Naive thymus-derived CD8-positive, alpha-beta T cell (primary cell): ENCODE measurements around the gene BTN2A1. TPM values are rescaled to one million over a fixed set of nuclear protein-coding genes. Genes with fewer than 3 reads are reported as not detected.
"Not testable (repeated sequence)": the region's sequence is repeated elsewhere in the genome, so short reads cannot be mapped to it uniquely, and the experiment has no call there.

Experiments used
- ATAC-seq, 2 donors: fragments of 150-1000 bp; cut with Tn5 transposase in 1 of 2; sonication (Bioruptor Pico), chemical (Tn5 transposase) in 1 of 2; 1 replicate in 1 of 2; 2 replicates in 1 of 2; pipeline ENCODE4 v1.10.0; 2021; ENCODE audit warnings: mild to moderate bottlenecking in 2 of 2, moderate library complexity in 2 of 2
- POLR2A ChIA-PET: fragments of 350-600 bp; sonication (Branson Sonifier 250); formaldehyde crosslinking; loops from one replicate; lab custom pipeline; 2021; ENCODE audit warnings: antibody characterized with exemption; lab: Charles Lee
- DNase-seq, 10 donors: peaks; one replicate each; pipeline versions ENCODE4 v3.0.0 to v3.0.0-alpha.2; 2020 to 2022
- H3K27ac Mint-ChIP-seq, 10 donors: one replicate each; pipeline ENCODE4 v1.8.0; 2020 to 2022; ENCODE audit warnings: mild to moderate bottlenecking in 10 of 10, mixed read lengths in 10 of 10, moderate library complexity in 4 of 10, inconsistent platforms in 1 of 10
- H3K27me3 Mint-ChIP-seq, 5 donors: one replicate each; pipeline ENCODE4 v1.8.0; 2021 to 2022; ENCODE audit warnings: mixed read lengths in 5 of 5
- H3K36me3 Mint-ChIP-seq, 3 donors: one replicate each; pipeline ENCODE4 v1.8.0; 2020 to 2022; ENCODE audit warnings: mixed read lengths in 3 of 3, mild to moderate bottlenecking in 2 of 3, inconsistent platforms in 1 of 3
- H3K4me1 Mint-ChIP-seq, 4 donors: one replicate each; pipeline ENCODE4 v1.8.0; 2021 to 2022; ENCODE audit warnings: mixed read lengths in 4 of 4
- H3K4me3 Mint-ChIP-seq, 10 donors: one replicate each; pipeline ENCODE4 v1.8.0; 2020 to 2022; ENCODE audit warnings: mild to moderate bottlenecking in 10 of 10, mixed read lengths in 10 of 10, moderate library complexity in 6 of 10, inconsistent platforms in 1 of 10
- H3K9me3 Mint-ChIP-seq, 9 donors: one replicate each; pipeline ENCODE4 v1.8.0; 2020 to 2022; ENCODE audit warnings: mixed read lengths in 9 of 9, mild to moderate bottlenecking in 3 of 9, inconsistent platforms in 1 of 9, moderate library complexity in 1 of 9
- polyA plus RNA-seq, 3 donors: library from polyadenylated mRNA; unstranded; fragments of 300-500 nt; fragmentation: Illumina TruSeq; gene quantifications; one replicate each; pipeline ENCODE4 v1.2.3, GENCODE V29; 2021
- total RNA-seq, 8 experiments: library from RNA in 2 of 8; stranded (reverse) in 2 of 8; gene quantifications; one replicate each; pipeline ENCODE4 v1.2.3 and lab custom pipeline; 2021 to 2026

The BTN2A1 gene
- total RNA-seq = 10 to 100 TPM; 59.0 to 63.6 TPM
- 10 to 100 TPM in 2 of 3 donors, 1 to 10 TPM in 1; 9.6 to 13.7 (median 11.6) TPM for polyA plus RNA-seq
- total RNA-seq (lab: John Stamatoyannopoulos, UW) = 37.4 to 92.9 (median 80.8) reads per million in 6 experiments

- POLR2A ChIA-PET = interaction anchor here (0.6 to 1.0 kb wide), 2 partner anchors 16 to 76 kb away, joined by 3 to 5 read pairs; no protein-coding TSS in a partner anchor
- ATAC-seq (peak; percentile 96 to 98), DNase-seq (peak; percentile 43 to 82 (median 74))
Observed at GRCh38 chr6:26457806-26458688, at the start of gene BTN2A1. BTN2A1 (plus strand) TSS chr6:26457955; CDS start chr6:26458637, 682 bp downstream.

GRCh38 chr6:26408828-26409730, 48.7 kb upstream of the BTN2A1 start:
- H3K27ac Mint-ChIP-seq = peak overlapping the region; percentile 17 to 93 (median 68)
- POLR2A ChIA-PET = interaction anchor here (0.7 kb wide), 1 partner anchor 10 kb away, joined by 4 read pairs; no protein-coding TSS in a partner anchor
- peak; percentile 57 to 67 for ATAC-seq

More at GRCh38 chr6:26457806-26458688, at the start of gene BTN2A1:
- no peaks in the 10 kb centered on the region for H3K9me3 Mint-ChIP-seq
- H3K4me3 Mint-ChIP-seq = peak within 1 kb of the TSS; percentile 96 to 100 (median 99)
- H3K4me1 Mint-ChIP-seq = peaks cover 40 to 77% (median 71%) of the 10 kb centered on the region in 4 donors
- peak within 1 kb of the TSS; percentile 86 to 99 (median 97) for H3K27ac Mint-ChIP-seq
- H3K36me3 Mint-ChIP-seq = peaks cover 4 to 52% (median 29%) of the 10 kb centered on the region in 3 donors
- H3K27me3 Mint-ChIP-seq = no peaks in the 10 kb centered on the region

GRCh38 chr6:26411751-26412150, 46.0 kb upstream of the BTN2A1 start:
- H3K27ac Mint-ChIP-seq = peak overlapping the region in 9 of 10 donors; percentile 35 to 87 (median 80)
- H3K4me1 Mint-ChIP-seq = peaks cover 26 to 60% (median 37%) of the 10 kb centered on the region in 4 donors
- no peak for DNase-seq
- POLR2A ChIA-PET = interaction anchor here (0.9 kb wide), 1 partner anchor 28 kb away, joined by 3 read pairs; no protein-coding TSS in a partner anchor
- H3K36me3 Mint-ChIP-seq = peaks cover 30 to 87% (median 49%) of the 10 kb centered on the region in 3 donors
- no peaks in the 10 kb centered on the region for H3K27me3 Mint-ChIP-seq
- peaks cover 0 to 12% (median 0%) of the 10 kb centered on the region in 9 donors for H3K9me3 Mint-ChIP-seq
- no peak overlapping the region for H3K4me3 Mint-ChIP-seq
- ATAC-seq = no peak

More at GRCh38 chr6:26408828-26409730, 48.7 kb upstream of the BTN2A1 start:
- H3K27me3 Mint-ChIP-seq = no peaks in the 10 kb centered on the region
- H3K36me3 Mint-ChIP-seq = peaks cover 14 to 91% (median 49%) of the 10 kb centered on the region in 3 donors
- DNase-seq = no peak
- H3K4me3 Mint-ChIP-seq = peak overlapping the region in 3 of 10 donors; percentile 4 to 39 (median 25)
- peaks cover 46 to 79% (median 53%) of the 10 kb centered on the region in 4 donors for H3K4me1 Mint-ChIP-seq
- H3K9me3 Mint-ChIP-seq = no peaks in the 10 kb centered on the region

- POLR2A ChIA-PET = interaction anchor here (0.9 kb wide), 1 partner anchor 28 kb away, joined by 3 read pairs; no protein-coding TSS in a partner anchor
- peak overlapping the region; percentile 35 to 86 (median 77) for H3K27ac Mint-ChIP-seq
- no peak for ATAC-seq
- peak overlapping the region in 1 of 10 donors; percentile 29 for H3K4me3 Mint-ChIP-seq
- no peak for DNase-seq
- no peaks in the 10 kb centered on the region for H3K27me3 Mint-ChIP-seq
- H3K9me3 Mint-ChIP-seq = peaks cover 0 to 16% (median 0%) of the 10 kb centered on the region in 9 donors
- H3K36me3 Mint-ChIP-seq = peaks cover 34 to 82% (median 47%) of the 10 kb centered on the region in 3 donors
- H3K4me1 Mint-ChIP-seq = peaks cover 21 to 55% (median 32%) of the 10 kb centered on the region in 4 donors
Observed at GRCh38 chr6:26412228-26412627, 45.5 kb upstream of the BTN2A1 start.

GRCh38 chr6:26412954-26413353, 44.8 kb upstream of the BTN2A1 start:
- H3K36me3 Mint-ChIP-seq = peaks cover 33 to 75% (median 46%) of the 10 kb centered on the region in 3 donors
- DNase-seq (no peak), ATAC-seq (no peak)
- H3K27ac Mint-ChIP-seq = peak overlapping the region in 9 of 10 donors; percentile 0 to 80 (median 62)
- H3K27me3 Mint-ChIP-seq = no peaks in the 10 kb centered on the region
- peaks cover 14 to 48% (median 26%) of the 10 kb centered on the region in 4 donors for H3K4me1 Mint-ChIP-seq
- POLR2A ChIA-PET = no interaction called here
- H3K9me3 Mint-ChIP-seq = peaks cover 0 to 21% (median 0%) of the 10 kb centered on the region in 9 donors
- no peak overlapping the region for H3K4me3 Mint-ChIP-seq

- POLR2A ChIA-PET = interaction anchor here (1.2 kb wide), 1 partner anchor 10 kb away, joined by 3 read pairs; no protein-coding TSS in a partner anchor
- no peak for ATAC-seq
- Mint-ChIP-seq H3K27me3 (no peaks in the 10 kb centered on the region), H3K4me3 (no peak overlapping the region), H3K9me3 (peaks cover 0 to 30% (median 3%) of the 10 kb centered on the region in 9 donors), H3K27ac (peak overlapping the region in 5 of 10 donors; percentile 11 to 67 (median 36)), H3K4me1 (peaks cover 5 to 43% (median 22%) of the 10 kb centered on the region in 4 donors), H3K36me3 (peaks cover 28 to 65% (median 48%) of the 10 kb centered on the region in 3 donors)
- DNase-seq = no peak
Observed at GRCh38 chr6:26414281-26414680, 43.5 kb upstream of the BTN2A1 start.

GRCh38 chr6:26415036-26415614, 42.6 kb upstream of the BTN2A1 start:
- no peak for DNase-seq
- peaks cover 28 to 57% (median 45%) of the 10 kb centered on the region in 3 donors for H3K36me3 Mint-ChIP-seq

GRCh38 chr6:26415791-26416190, 42.0 kb upstream of the BTN2A1 start:
- Mint-ChIP-seq H3K4me3 (no peak overlapping the region), H3K27me3 (no peaks in the 10 kb centered on the region), H3K9me3 (peaks cover 0 to 30% (median 3%) of the 10 kb centered on the region in 9 donors), H3K4me1 (peaks cover 3 to 28% (median 13%) of the 10 kb centered on the region in 4 donors), H3K27ac (peak overlapping the region in 5 of 10 donors; percentile 8 to 60 (median 57)), H3K36me3 (peaks cover 28 to 50% (median 43%) of the 10 kb centered on the region in 3 donors)
- ATAC-seq (no peak), DNase-seq (no peak)
- POLR2A ChIA-PET = no interaction called here

More at GRCh38 chr6:26415036-26415614, 42.6 kb upstream of the BTN2A1 start:
- Mint-ChIP-seq H3K4me3 (no peak overlapping the region), H3K9me3 (peaks cover 0 to 30% (median 3%) of the 10 kb centered on the region in 9 donors), H3K27ac (peak overlapping the region in 5 of 10 donors; percentile 8 to 60 (median 57)), H3K4me1 (peaks cover 3 to 34% (median 16%) of the 10 kb centered on the region in 4 donors), H3K27me3 (no peaks in the 10 kb centered on the region)
- ATAC-seq = no peak
- POLR2A ChIA-PET = no interaction called here

- peaks cover 28 to 45% (median 40%) of the 10 kb centered on the region in 3 donors for H3K36me3 Mint-ChIP-seq
- POLR2A ChIA-PET = no interaction called here
Observed at GRCh38 chr6:26416288-26416687, 41.5 kb upstream of the BTN2A1 start.

GRCh38 chr6:26418077-26418476, 39.7 kb upstream of the BTN2A1 start:
- H3K27ac Mint-ChIP-seq, ATAC-seq, H3K27me3 Mint-ChIP-seq, DNase-seq, POLR2A ChIA-PET, H3K4me3 Mint-ChIP-seq: not testable (repeated sequence)
- H3K9me3 Mint-ChIP-seq = peaks cover 0 to 30% (median 3%) of the 10 kb centered on the region in 9 donors
- peaks cover 27 to 31% (median 28%) of the 10 kb centered on the region in 3 donors for H3K36me3 Mint-ChIP-seq
- H3K4me1 Mint-ChIP-seq = peaks cover 3 to 18% (median 14%) of the 10 kb centered on the region in 4 donors

More at GRCh38 chr6:26416288-26416687, 41.5 kb upstream of the BTN2A1 start:
- no peak for DNase-seq
- no peaks in the 10 kb centered on the region for H3K27me3 Mint-ChIP-seq
- no peak overlapping the region for H3K4me3 Mint-ChIP-seq
- no peak for ATAC-seq
- H3K27ac Mint-ChIP-seq = peak overlapping the region in 3 of 10 donors; percentile 27 to 77 (median 34)
- peaks cover 3 to 25% (median 12%) of the 10 kb centered on the region in 4 donors for H3K4me1 Mint-ChIP-seq
- peaks cover 0 to 30% (median 3%) of the 10 kb centered on the region in 9 donors for H3K9me3 Mint-ChIP-seq

- peaks cover 3 to 13% (median 12%) of the 10 kb centered on the region in 4 donors for H3K4me1 Mint-ChIP-seq
- not testable (repeated sequence) for H3K4me3 Mint-ChIP-seq, ATAC-seq, DNase-seq, H3K27me3 Mint-ChIP-seq
- peak overlapping the region in 2 of 10 donors; percentile 11 to 30 for H3K27ac Mint-ChIP-seq
- POLR2A ChIA-PET = interaction anchor here (1.0 to 1.6 kb wide), 2 partner anchors 9 to 37 kb away, joined by 3 to 4 read pairs; no protein-coding TSS in a partner anchor
- peaks cover 0 to 30% (median 3%) of the 10 kb centered on the region in 9 donors for H3K9me3 Mint-ChIP-seq
- H3K36me3 Mint-ChIP-seq = peaks cover 20 to 25% (median 22%) of the 10 kb centered on the region in 3 donors
Observed at GRCh38 chr6:26418795-26419194, 39.0 kb upstream of the BTN2A1 start.
